ENCODE data around the gene GRID1.

GRCh38 chr10:85925201-85925750 is 441.3 kb downstream of the GRID1 start:
- no peak for TF ChIP-seq ZNF274 (IDR thresholded peaks at IDR 0.05; ENCODE audit: low read length)
- no peak for TF ChIP-seq ZNF274 (tag by site-specific recombination; IDR thresholded peaks at IDR 0.05; ENCODE audit: borderline replicate concordance)
- no peak for TF ChIP-seq CTCF (tag by site-specific recombination; IDR thresholded peaks at IDR 0.05)
- no peak for TF ChIP-seq TSHZ1 (tag by site-specific recombination; IDR thresholded peaks at IDR 0.05; ENCODE audit: borderline replicate concordance)
- TF ChIP-seq ATF2 (tag by site-specific recombination; IDR thresholded peaks at IDR 0.05; ENCODE audit: low read depth): no peak
- TF ChIP-seq ZNF175 (tag by site-specific recombination; IDR thresholded peaks at IDR 0.05): no peak
- no peak for TF ChIP-seq REST (tag by site-specific recombination; IDR thresholded peaks at IDR 0.05)
- no peak for TF ChIP-seq ZNF350 (tag by site-specific recombination; IDR thresholded peaks at IDR 0.05)
- no peak for TF ChIP-seq YY1 (tag by site-specific recombination; IDR thresholded peaks at IDR 0.05)
- no peak for TF ChIP-seq ZNF785 (tag by site-specific recombination; IDR thresholded peaks at IDR 0.05)
- no peak for TF ChIP-seq ZBTB21 (tag by site-specific recombination; IDR thresholded peaks at IDR 0.05)
- TF ChIP-seq ZNF138 (tag by site-specific recombination; IDR thresholded peaks at IDR 0.05; ENCODE audit: borderline replicate concordance): no peak
- no peak for TF ChIP-seq ELK4 (IDR thresholded peaks at IDR 0.05; ENCODE audit: borderline replicate concordance, low read depth, low read length)
- no peak for TF ChIP-seq ZNF239 (tag by site-specific recombination; IDR thresholded peaks at IDR 0.05)
- no peak for TF ChIP-seq ZNF311 (tag by site-specific recombination; IDR thresholded peaks at IDR 0.05; ENCODE audit: borderline replicate concordance)
